Vagina (tissue), 2 donors: ENCODE results near the gene VPS51. TPM values are rescaled to one million over a fixed set of nuclear protein-coding genes. Genes with fewer than 3 reads are reported as not detected.
A peak's percentile ranks its signal among the peaks of the same experiment; 100 is the strongest.

Experiments
- DNase-seq, 2 donors: peaks; one replicate each; pipeline ENCODE4 v3.0.0-alpha.2; 2017; ENCODE audit errors: extremely low spot score in 2 of 2
- H3K27ac ChIP-seq: fragments of 200-600 bp; sonication (generic); one replicate; pipeline ENCODE4 v1.5.1; 2019
- H3K27me3 ChIP-seq: fragments of 200-600 bp; sonication (generic); one replicate; pipeline ENCODE4 v1.5.1; 2019
- H3K36me3 ChIP-seq, 2 donors: fragments of 200-600 bp; sonication (generic); one replicate each; pipeline ENCODE4 v1.5.1; 2017 to 2019
- H3K4me1 ChIP-seq: fragments of 200-600 bp; sonication (generic); one replicate; pipeline ENCODE4 v1.5.1; 2019
- H3K4me3 ChIP-seq, 2 donors: fragments of 200-600 bp; sonication (generic); 1 replicate in 1 of 2; 2 replicates in 1 of 2; pipeline ENCODE4 v1.5.1; 2016 to 2019
- H3K9me3 ChIP-seq: fragments of 200-600 bp; sonication (generic); one replicate; pipeline ENCODE4 v1.5.1; 2019
- POLR2A ChIP-seq, 2 donors: fragments of 450-650 bp; IDR thresholded peaks; one replicate each; pipeline ENCODE4 v1.6.1; 2017; ENCODE audit warnings: antibody characterized with exemption in 2 of 2, mild to moderate bottlenecking in 2 of 2, moderate library complexity in 2 of 2
- POLR2AphosphoS5 ChIP-seq, 2 donors: sonication (generic); formaldehyde crosslinking; IDR thresholded peaks; one replicate each; pipeline ENCODE4 v1.9.0; 2017; ENCODE audit warnings: antibody characterized with exemption in 2 of 2, mild to moderate bottlenecking in 2 of 2, low read depth in 1 of 2; ENCODE audit not compliant: insufficient read depth in 1 of 2
- intact Hi-C: fragments of 100-400 bp; cut with DNase I; formaldehyde crosslinking; loops from one replicate; pipeline ENCODE4 v1.15.1; 2023
- total RNA-seq: library from RNA; depleted of rRNA; stranded (reverse); fragments of >200 nt; gene quantifications from one replicate; pipeline ENCODE4 v1.2.3, GENCODE V29; 2016
- TF ChIP-seq, protein P1 (sequence below), 3 experiments: fragments of 450-650 bp in 2 of 3; fragments of 200-600 bp in 1 of 3; sonication (generic) in 1 of 3; IDR thresholded peaks; one replicate each; pipeline ENCODE4 v1.5.1; 2017 to 2019; ENCODE audit warnings: antibody characterized with exemption in 3 of 3, mild to moderate bottlenecking in 2 of 3, moderate library complexity in 2 of 3

The VPS51 gene
- total RNA-seq, 1 donor from 2014 or later = 191 TPM

DNA sequence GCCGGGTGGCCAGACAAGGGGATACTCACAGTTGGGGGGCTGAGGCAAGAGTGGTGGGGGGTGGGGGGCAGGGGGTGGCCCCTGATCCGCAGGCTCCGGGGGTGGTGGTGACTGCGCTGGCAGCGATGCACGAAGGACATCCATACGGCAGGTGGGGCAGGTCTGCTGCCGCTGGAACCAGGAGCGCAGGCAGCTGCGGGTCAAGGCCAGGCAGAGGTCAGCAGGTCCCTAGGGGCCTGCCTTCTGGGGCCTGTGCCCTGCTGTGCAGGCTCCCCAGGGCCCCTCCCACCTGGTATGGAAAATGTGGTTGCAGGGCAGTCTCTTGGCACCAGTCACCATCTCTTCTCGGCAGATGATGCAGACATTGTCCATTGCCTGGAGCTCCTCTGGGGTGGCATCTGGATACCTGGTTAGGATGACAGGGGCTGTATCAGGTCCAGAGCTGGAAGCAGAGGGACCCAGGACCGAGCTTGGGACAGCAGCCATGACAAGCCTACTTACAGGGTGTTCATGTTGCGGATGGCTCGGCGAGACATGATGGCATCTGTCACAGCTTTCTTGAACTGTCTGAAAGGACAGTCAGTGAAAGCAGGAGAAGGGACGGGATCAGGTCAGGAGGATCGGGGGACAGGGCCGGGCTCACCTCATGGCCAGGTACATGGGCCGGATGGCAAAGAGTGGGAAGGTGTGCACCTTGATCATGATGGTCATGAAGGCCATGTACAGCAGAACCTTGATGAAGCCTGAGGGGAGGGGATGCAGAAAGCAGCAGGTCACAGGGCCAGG is 34.8 kb downstream of the VPS51 start:
- H3K36me3 ChIP-seq = peaks cover 0 to 66% of the 10 kb centered on the region in 2 donors
- no peak overlapping the region for H3K4me3 ChIP-seq
- peak in 1 of 2 donors; percentile 82 for DNase-seq
- no peak overlapping the region for H3K27ac ChIP-seq
- no peaks in the 10 kb centered on the region for H3K9me3 ChIP-seq
- intact Hi-C loops = no loop called here
- peaks cover 28% of the 10 kb centered on the region for H3K4me1 ChIP-seq
- TF ChIP-seq, protein P1, sequence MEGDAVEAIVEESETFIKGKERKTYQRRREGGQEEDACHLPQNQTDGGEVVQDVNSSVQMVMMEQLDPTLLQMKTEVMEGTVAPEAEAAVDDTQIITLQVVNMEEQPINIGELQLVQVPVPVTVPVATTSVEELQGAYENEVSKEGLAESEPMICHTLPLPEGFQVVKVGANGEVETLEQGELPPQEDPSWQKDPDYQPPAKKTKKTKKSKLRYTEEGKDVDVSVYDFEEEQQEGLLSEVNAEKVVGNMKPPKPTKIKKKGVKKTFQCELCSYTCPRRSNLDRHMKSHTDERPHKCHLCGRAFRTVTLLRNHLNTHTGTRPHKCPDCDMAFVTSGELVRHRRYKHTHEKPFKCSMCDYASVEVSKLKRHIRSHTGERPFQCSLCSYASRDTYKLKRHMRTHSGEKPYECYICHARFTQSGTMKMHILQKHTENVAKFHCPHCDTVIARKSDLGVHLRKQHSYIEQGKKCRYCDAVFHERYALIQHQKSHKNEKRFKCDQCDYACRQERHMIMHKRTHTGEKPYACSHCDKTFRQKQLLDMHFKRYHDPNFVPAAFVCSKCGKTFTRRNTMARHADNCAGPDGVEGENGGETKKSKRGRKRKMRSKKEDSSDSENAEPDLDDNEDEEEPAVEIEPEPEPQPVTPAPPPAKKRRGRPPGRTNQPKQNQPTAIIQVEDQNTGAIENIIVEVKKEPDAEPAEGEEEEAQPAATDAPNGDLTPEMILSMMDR (IDR thresholded peaks at IDR 0.05) = no peak
- no peak for TF ChIP-seq POLR2A (IDR thresholded peaks at IDR 0.05)
- TF ChIP-seq POLR2AphosphoS5 (IDR thresholded peaks at IDR 0.05; ENCODE audit: insufficient read depth in 1 of 2, low read depth in 1 of 2) = no peak
- H3K27me3 ChIP-seq = no peaks in the 10 kb centered on the region

DNA sequence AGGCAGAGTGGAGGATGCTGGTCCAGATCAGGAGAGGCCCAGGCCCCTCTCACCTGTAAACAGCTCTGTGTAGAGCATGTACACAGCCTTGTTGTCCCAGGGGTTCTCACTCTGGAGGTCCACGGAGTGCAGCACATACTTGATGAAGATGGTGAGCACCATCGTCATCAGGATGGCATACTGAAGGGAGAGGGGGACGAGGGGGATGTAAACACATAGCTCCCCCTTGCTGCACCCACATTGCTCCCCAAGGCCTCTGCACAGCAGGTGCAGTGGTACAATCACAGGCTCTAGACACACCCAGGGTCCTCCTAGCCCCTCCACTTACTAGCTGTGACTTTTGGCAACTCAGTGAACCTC is 35.4 kb downstream of the VPS51 start:
- peaks cover 0 to 60% of the 10 kb centered on the region in 2 donors for H3K36me3 ChIP-seq
- no peaks in the 10 kb centered on the region for H3K27me3 ChIP-seq
- H3K27ac ChIP-seq = no peak overlapping the region
- intact Hi-C loops = no loop called here
- peaks cover 30% of the 10 kb centered on the region for H3K4me1 ChIP-seq
- no peak for DNase-seq
- no peak for TF ChIP-seq POLR2A (IDR thresholded peaks at IDR 0.05)
- TF ChIP-seq, protein P1 (IDR thresholded peaks at IDR 0.05) = no peak
- TF ChIP-seq POLR2AphosphoS5 (IDR thresholded peaks at IDR 0.05; ENCODE audit: insufficient read depth in 1 of 2, low read depth in 1 of 2) = no peak
- no peak overlapping the region for H3K4me3 ChIP-seq
- H3K9me3 ChIP-seq = no peaks in the 10 kb centered on the region

DNA sequence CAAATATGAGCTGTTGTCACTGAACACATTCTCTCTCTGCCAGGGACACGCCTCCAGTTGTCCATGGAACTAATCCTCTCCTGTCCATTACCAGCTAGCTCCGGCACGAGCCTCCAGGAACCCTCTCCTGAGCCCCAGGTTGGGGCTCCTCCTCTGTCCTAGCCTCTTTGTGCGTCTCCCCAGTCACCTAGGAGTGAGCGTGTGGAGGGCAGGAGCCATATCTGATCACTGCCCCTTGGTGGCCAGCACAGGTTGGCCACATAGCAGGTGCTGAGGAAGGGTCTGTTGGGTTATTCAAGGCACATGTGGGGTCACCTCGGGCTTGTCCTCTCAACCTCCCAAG is 35.9 kb downstream of the VPS51 start:
- H3K27ac ChIP-seq = no peak overlapping the region
- no peaks in the 10 kb centered on the region for H3K9me3 ChIP-seq
- peaks cover 0 to 57% of the 10 kb centered on the region in 2 donors for H3K36me3 ChIP-seq
- H3K4me1 ChIP-seq = peaks cover 30% of the 10 kb centered on the region
- intact Hi-C loops = no loop called here
- DNase-seq = no peak
- H3K27me3 ChIP-seq = no peaks in the 10 kb centered on the region
- no peak for TF ChIP-seq POLR2AphosphoS5 (IDR thresholded peaks at IDR 0.05; ENCODE audit: insufficient read depth in 1 of 2, low read depth in 1 of 2)
- no peak for TF ChIP-seq POLR2A (IDR thresholded peaks at IDR 0.05)
- TF ChIP-seq, protein P1 (IDR thresholded peaks at IDR 0.05) = no peak
- H3K4me3 ChIP-seq = no peak overlapping the region

DNA sequence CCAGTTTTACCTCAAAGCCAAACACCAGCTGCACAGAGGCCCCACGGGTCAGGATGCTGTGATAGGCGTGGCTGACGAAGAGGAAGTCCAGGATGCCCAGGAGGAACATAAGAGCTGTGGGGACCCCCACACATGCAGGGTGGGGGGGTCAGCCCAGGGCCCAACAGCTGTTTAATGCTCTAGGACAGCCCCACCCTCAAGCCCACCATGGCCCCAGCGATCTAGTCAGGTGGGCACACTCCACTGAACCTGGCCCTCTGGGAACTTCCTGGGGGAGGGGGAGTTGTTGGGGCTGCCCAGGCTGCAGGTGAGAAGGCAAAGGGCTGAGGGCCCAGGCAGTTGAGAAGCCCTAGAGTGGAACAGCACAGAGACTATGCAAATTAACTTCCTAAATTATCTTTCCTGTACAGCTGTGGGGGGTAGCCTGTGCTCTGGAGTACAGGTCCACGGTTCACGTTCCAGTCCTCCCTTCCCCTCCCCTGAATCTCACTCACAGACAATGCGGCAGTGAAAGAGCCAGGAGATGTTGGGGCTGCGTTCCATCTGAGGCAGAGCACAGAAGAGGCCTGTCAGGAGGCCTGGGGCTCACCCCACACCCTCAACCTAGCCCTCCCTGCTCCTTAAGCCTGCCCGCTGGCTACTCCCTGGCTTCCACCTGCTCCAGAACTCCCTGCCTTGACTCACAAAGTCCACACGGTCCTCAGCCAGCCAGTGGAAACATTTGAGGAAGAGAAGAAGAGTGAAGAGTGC is 36.4 kb downstream of the VPS51 start:
- intact Hi-C loops = no loop called here
- H3K4me1 ChIP-seq = peaks cover 30% of the 10 kb centered on the region
- TF ChIP-seq, protein P1 (IDR thresholded peaks at IDR 0.05) = no peak
- TF ChIP-seq POLR2AphosphoS5 (IDR thresholded peaks at IDR 0.05; ENCODE audit: insufficient read depth in 1 of 2, low read depth in 1 of 2) = no peak
- TF ChIP-seq POLR2A (IDR thresholded peaks at IDR 0.05) = no peak
- H3K9me3 ChIP-seq = no peaks in the 10 kb centered on the region
- peaks cover 0 to 51% of the 10 kb centered on the region in 2 donors for H3K36me3 ChIP-seq
- H3K4me3 ChIP-seq = no peak overlapping the region
- peak in 1 of 2 donors; percentile 81 for DNase-seq
- H3K27ac ChIP-seq = no peak overlapping the region
- H3K27me3 ChIP-seq = no peaks in the 10 kb centered on the region
